Lung (tissue), 12 donors: Measurements from ENCODE around the gene KDM4F. TPM values are rescaled to one million over a fixed set of nuclear protein-coding genes. Genes with fewer than 3 reads are reported as not detected.
A peak's percentile ranks its signal among the peaks of the same experiment; 100 is the strongest.

Experiments
- ATAC-seq: fragments of 200-7000 bp; cut with Tn5 transposase; one replicate; pipeline ENCODE4 v1.9.1; 2020; ENCODE audit warnings: moderate number of reproducible peaks; ENCODE audit not compliant: insufficient read depth, low FRiP score
- DNase-seq, 3 donors: peaks; one replicate each; pipeline ENCODE4 v3.0.0-alpha.2; 2013 to 2017
- H3K27ac ChIP-seq, 2 donors: one replicate each; pipeline ENCODE4 v1.5.1; 2013; ENCODE audit warnings: mild to moderate bottlenecking in 2 of 2, moderate library complexity in 2 of 2, control low read depth in 1 of 2, inconsistent platforms in 1 of 2, low read depth in 1 of 2, low read length in 1 of 2
- H3K27me3 ChIP-seq, 3 donors: one replicate each; pipeline ENCODE4 v1.5.1; 2013; ENCODE audit warnings: low read length in 2 of 3; ENCODE audit not compliant: control insufficient read depth in 3 of 3, insufficient read depth in 3 of 3
- H3K36me3 ChIP-seq, 4 donors: one replicate each; pipeline ENCODE4 v1.5.1; 2013; ENCODE audit warnings: low read length in 4 of 4, mild to moderate bottlenecking in 1 of 4, moderate library complexity in 1 of 4; ENCODE audit not compliant: control insufficient read depth in 4 of 4, insufficient read depth in 4 of 4
- H3K4me1 ChIP-seq, 5 donors: one replicate each; pipeline ENCODE4 v1.5.1; 2013; ENCODE audit warnings: low read length in 5 of 5, mild to moderate bottlenecking in 2 of 5, moderate library complexity in 1 of 5; ENCODE audit not compliant: control insufficient read depth in 5 of 5, insufficient read depth in 5 of 5
- H3K4me3 ChIP-seq: one replicate; pipeline ENCODE4 v1.5.1; 2013; ENCODE audit warnings: mild to moderate bottlenecking, control low read depth, moderate library complexity
- H3K9ac ChIP-seq, 2 donors: one replicate each; pipeline ENCODE4 v1.5.1; 2013; ENCODE audit warnings: low read length in 2 of 2, control low read depth in 1 of 2; ENCODE audit not compliant: insufficient read depth in 1 of 2
- H3K9me3 ChIP-seq, 4 donors: one replicate each; pipeline ENCODE4 v1.5.1; 2013; ENCODE audit warnings: low read length in 3 of 4, mild to moderate bottlenecking in 1 of 4, moderate library complexity in 1 of 4; ENCODE audit not compliant: control insufficient read depth in 4 of 4, insufficient read depth in 3 of 4
- WGBS, 2 donors: extraction: QIAGEN DNeasy Blood & Tissue Kit; methylation state at CpG; one replicate each; pipeline ENCODE4 v1.1.7; 2013; 5-methylcytosine and 5-hydroxymethylcytosine counted together
- polyA plus RNA-seq, 2 donors: library from polyadenylated mRNA; stranded (reverse); fragments of 200-250 nt; gene quantifications; one replicate each; pipeline ENCODE4 v1.2.1, GENCODE V29; 2013
- total RNA-seq, 2 donors: library from RNA; depleted of rRNA in 1 of 2; stranded (reverse); fragments of >200 nt in 1 of 2; gene quantifications; one replicate each; pipeline ENCODE4 v1.2.1, GENCODE V29; 2014 to 2021
- TF ChIP-seq, protein P1 (sequence below): IDR thresholded peaks from 2 replicates; pipeline ENCODE4 v1.5.1; 2012; ENCODE audit warnings: mild to moderate bottlenecking; ENCODE audit errors: control extremely low read depth, extremely low read depth
- donor health status: control.
- donor health status: control.
- donor health status: Bipolar disorder and iron deficiency.
- donor health status: healthy.
- donor health status: DM: yes; HTN: yes; CAD: no.

The KDM4F gene
- total and polyA plus RNA-seq, 4 donors, result not detected

DNA sequence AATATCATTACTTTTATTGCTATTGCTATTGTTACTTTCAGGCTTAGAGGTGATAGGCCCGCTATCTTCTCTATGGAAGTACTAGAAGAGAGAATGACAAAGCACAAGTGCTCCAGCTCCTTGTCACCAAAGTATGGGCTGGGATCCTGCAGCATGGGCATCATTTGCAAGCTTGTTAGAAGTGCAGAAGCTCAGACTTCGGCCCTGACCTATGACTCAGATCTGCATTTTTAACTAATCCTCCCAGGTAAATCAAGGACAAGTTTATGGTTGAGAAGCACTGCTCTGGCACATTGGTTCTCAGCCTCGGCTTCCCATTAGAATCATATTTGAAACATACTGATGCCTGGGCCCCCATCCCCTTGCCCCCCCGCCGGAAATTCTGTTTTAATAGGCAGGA is 31.8 kb downstream of the KDM4F start:
- Histone ChIP-seq H3K27ac (no peak overlapping the region), H3K27me3 (no peaks in the 10 kb centered on the region), H3K36me3 (no peaks in the 10 kb centered on the region), H3K4me3 (no peak overlapping the region), H3K9me3 (no peaks in the 10 kb centered on the region), H3K9ac (no peak overlapping the region), H3K4me1 (peaks cover 0 to 12% (median 0%) of the 10 kb centered on the region in 5 donors)
- 70 to 74% methylated on average over 5 of the region's 5 CpGs for WGBS, 2 donors
- TF ChIP-seq, protein P1, sequence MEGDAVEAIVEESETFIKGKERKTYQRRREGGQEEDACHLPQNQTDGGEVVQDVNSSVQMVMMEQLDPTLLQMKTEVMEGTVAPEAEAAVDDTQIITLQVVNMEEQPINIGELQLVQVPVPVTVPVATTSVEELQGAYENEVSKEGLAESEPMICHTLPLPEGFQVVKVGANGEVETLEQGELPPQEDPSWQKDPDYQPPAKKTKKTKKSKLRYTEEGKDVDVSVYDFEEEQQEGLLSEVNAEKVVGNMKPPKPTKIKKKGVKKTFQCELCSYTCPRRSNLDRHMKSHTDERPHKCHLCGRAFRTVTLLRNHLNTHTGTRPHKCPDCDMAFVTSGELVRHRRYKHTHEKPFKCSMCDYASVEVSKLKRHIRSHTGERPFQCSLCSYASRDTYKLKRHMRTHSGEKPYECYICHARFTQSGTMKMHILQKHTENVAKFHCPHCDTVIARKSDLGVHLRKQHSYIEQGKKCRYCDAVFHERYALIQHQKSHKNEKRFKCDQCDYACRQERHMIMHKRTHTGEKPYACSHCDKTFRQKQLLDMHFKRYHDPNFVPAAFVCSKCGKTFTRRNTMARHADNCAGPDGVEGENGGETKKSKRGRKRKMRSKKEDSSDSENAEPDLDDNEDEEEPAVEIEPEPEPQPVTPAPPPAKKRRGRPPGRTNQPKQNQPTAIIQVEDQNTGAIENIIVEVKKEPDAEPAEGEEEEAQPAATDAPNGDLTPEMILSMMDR, result no peak
- DNase-seq, result no peak
- ATAC-seq, result no peak

DNA sequence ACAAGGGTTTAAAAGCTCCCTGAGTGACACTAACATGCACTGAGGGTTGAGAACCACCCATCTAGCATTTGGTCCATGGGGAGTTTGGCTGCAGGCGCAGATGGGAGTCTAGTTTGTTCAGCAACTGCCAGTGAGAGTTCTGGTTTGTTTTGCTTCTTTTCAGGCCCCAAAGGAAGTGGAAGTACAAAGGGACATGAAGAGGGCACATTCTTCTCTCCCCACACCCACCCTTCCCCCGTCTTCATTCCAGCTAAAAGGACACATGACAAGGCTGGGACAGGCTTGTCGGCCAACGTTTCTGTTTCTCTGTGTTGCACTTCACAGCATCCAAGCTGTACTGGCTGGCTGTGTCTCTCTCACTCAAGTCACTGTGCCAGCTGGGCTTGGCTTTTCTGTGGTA is 32.2 kb downstream of the KDM4F start:
- peaks cover 0 to 8% (median 0%) of the 10 kb centered on the region in 5 donors for H3K4me1 ChIP-seq
- H3K36me3 ChIP-seq, result no peaks in the 10 kb centered on the region
- no peaks in the 10 kb centered on the region for H3K9me3 ChIP-seq
- DNase-seq (peak; percentile 42 to 74 (median 52)), ATAC-seq (no peak)
- H3K27ac ChIP-seq, result peak overlapping the region in 1 of 2 donors; percentile 47
- H3K9ac ChIP-seq, result no peak overlapping the region
- H3K27me3 ChIP-seq, result no peaks in the 10 kb centered on the region
- WGBS, 2 donors, result 41 to 57% methylated on average over 4 of the region's 4 CpGs
- no peak overlapping the region for H3K4me3 ChIP-seq
- TF ChIP-seq, protein P1, result no peak

DNA sequence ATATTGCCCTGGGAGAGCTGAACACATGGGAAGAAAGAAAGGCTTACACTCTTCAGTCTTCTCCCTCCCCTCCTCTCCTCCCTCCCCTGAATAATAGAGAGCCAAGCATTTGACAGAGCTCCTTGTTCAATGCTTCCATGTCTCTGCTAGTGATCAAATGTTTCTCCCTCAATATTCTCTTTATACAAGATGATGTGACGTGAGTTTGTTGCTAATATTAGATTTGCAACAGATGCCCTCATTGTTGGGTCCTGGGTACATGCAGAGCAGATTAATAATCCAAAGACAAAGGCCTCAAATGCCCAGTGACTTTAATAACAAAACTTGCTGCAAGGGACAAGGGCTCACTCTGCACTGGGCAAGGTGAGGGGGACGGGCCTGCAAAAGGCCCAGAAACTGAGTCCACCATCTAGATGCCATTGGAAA is 33.4 kb downstream of the KDM4F start:
- TF ChIP-seq, protein P1, result no peak
- Histone ChIP-seq H3K4me3 (no peak overlapping the region), H3K27me3 (no peaks in the 10 kb centered on the region), H3K36me3 (no peaks in the 10 kb centered on the region), H3K9ac (no peak overlapping the region), H3K4me1 (peaks cover 0 to 6% (median 0%) of the 10 kb centered on the region in 5 donors), H3K9me3 (no peaks in the 10 kb centered on the region), H3K27ac (peak overlapping the region in 1 of 2 donors; percentile 10)
- DNase-seq (no peak), ATAC-seq (no peak)
- WGBS, 2 donors, result 94 to 96% methylated on average over 2 of the region's 2 CpGs

DNA sequence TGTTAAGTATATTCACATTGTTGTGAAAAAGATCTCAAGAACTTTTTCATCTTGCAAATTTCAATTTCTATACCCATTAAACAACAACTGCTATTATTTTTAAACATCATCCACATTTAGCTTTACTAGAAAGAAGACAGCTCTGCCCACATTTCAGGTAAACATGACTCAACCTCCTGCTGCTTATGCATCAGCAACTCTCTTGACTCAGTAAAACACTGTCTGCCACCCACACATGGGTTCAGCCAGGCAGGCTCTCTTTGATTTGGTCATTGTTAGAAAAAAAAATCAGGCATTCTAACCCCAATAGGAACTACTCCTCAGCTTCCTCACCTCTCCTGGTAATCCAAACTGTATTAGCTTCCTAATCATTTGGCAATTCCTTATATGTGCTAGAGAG is 35.3 kb downstream of the KDM4F start:
- Histone ChIP-seq H3K36me3 (no peaks in the 10 kb centered on the region), H3K4me1 (peaks cover 0 to 6% (median 2%) of the 10 kb centered on the region in 5 donors), H3K4me3 (no peak overlapping the region), H3K9ac (no peak overlapping the region), H3K27ac (no peak overlapping the region), H3K9me3 (no peaks in the 10 kb centered on the region), H3K27me3 (no peaks in the 10 kb centered on the region)
- DNase-seq (no peak), ATAC-seq (no peak)
- TF ChIP-seq, protein P1, result no peak
